ENCODE data around the gene C2CD4B. TPM values are rescaled to one million over a fixed set of nuclear protein-coding genes. Genes with fewer than 3 reads are reported as not detected.
A peak's percentile ranks its signal among the peaks of the same experiment; 100 is the strongest.

Gene C2CD4B
- total RNA-seq, 2 experiments from 2014 or later: 0.16 to 0.20 TPM

DNA sequence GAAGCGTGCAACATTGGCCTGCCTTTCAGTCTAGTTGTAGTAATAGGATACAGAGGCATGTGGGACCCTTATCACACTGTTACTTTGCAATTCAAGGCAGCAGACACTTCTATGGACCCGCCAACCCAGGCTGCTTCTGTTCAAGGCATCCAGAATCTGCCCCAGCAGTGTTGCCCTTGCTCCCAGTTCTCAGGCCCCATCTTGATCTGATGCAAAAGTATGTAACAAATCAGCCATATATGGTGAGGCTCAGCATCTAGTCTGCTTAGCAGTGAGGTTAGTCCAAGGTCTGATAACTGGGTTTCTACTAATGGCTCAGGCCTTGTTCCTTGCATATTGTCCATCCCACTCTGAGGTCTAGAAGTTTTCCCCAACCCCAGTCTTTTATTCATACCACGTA lies 17.9 kb downstream of the C2CD4B start:
- H3K36me3 Mint-ChIP-seq (ENCODE audit: low read depth): no peaks in the 10 kb centered on the region

DNA sequence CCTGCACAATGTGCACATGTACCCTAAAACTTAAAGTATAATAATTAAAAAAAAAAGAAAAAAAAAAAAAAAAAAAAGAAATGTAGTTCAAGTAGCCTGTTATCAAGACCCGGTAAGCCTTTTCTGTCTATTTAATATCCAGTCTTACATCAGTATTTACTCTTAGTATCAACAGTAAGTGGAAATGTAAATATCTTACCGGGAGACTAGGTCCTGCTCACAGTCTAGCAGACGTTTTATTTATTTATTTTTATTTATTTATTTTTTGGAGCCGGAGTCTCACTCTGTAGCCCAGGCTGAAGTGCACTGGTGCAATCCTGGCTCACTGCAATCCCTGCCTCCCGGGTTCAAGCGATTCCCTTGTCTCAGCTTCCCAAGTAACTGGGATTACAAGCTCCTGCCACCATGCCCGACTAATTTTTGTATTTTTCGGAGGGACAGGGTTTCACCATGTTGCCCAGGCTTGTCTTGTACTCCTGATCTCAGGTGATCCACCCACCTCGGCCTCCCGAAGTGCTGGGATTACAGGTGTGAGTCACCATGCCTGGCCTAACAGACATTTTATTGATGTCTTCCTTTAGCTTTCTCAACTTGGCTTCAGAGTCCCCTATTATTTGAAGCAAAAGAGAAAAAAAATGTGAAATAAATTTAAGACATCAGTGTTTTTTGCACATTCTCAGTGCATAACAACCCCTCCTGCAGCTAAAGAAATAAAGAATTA lies 19.9 kb downstream of the C2CD4B start:
- Histone ChIP-seq H3K36me3 (ENCODE audit: insufficient read depth, low read length) (no peaks in the 10 kb centered on the region), H3K9me3 (ENCODE audit: control insufficient read depth in 1 of 2, insufficient read depth in 1 of 2, low read length in 2 of 2) (no peaks in the 10 kb centered on the region), H3K4me1 (ENCODE audit: insufficient read depth, low read length) (no peaks in the 10 kb centered on the region), H3K27me3 (ENCODE audit: control insufficient read depth in 1 of 2, insufficient read depth in 2 of 2, low read length in 2 of 2) (no peaks in the 10 kb centered on the region), H3K4me3 (ENCODE audit: low read length) (no peak overlapping the region), H3K27ac (ENCODE audit: low read depth in 1 of 2, low read length in 2 of 2) (no peak overlapping the region)
- DNase-seq (no peak), ATAC-seq (ENCODE audit: poor library complexity) (no peak)
- H3K4me1 Mint-ChIP-seq (ENCODE audit: low read depth): peaks cover under 1% of the 10 kb centered on the region
- no peak overlapping the region for H3K27ac Mint-ChIP-seq
- TF ChIP-seq, protein P1, sequence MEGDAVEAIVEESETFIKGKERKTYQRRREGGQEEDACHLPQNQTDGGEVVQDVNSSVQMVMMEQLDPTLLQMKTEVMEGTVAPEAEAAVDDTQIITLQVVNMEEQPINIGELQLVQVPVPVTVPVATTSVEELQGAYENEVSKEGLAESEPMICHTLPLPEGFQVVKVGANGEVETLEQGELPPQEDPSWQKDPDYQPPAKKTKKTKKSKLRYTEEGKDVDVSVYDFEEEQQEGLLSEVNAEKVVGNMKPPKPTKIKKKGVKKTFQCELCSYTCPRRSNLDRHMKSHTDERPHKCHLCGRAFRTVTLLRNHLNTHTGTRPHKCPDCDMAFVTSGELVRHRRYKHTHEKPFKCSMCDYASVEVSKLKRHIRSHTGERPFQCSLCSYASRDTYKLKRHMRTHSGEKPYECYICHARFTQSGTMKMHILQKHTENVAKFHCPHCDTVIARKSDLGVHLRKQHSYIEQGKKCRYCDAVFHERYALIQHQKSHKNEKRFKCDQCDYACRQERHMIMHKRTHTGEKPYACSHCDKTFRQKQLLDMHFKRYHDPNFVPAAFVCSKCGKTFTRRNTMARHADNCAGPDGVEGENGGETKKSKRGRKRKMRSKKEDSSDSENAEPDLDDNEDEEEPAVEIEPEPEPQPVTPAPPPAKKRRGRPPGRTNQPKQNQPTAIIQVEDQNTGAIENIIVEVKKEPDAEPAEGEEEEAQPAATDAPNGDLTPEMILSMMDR (IDR thresholded peaks at IDR 0.05): no peak
- ChIA-PET CTCF (interaction anchor here (0.8 kb wide), 1 partner anchor 17 kb away, joined by 3 read pairs; no protein-coding TSS in a partner anchor), POLR2A (no interaction called here)
- H3K4me3 Mint-ChIP-seq: no peak overlapping the region
- no peaks in the 10 kb centered on the region for H3K36me3 Mint-ChIP-seq (ENCODE audit: low read depth)
- intact Hi-C loops (cut with DNase I, micrococcal nuclease): no loop called here
- H3K27me3 Mint-ChIP-seq: no peaks in the 10 kb centered on the region
- no peaks in the 10 kb centered on the region for H3K9me3 Mint-ChIP-seq

More for the DNA sequence above, 17.9 kb downstream of the C2CD4B start:
- intact Hi-C loops (cut with DNase I, micrococcal nuclease): no loop called here
- H3K27ac Mint-ChIP-seq: no peak overlapping the region
- no peaks in the 10 kb centered on the region for H3K27me3 Mint-ChIP-seq
- no peaks in the 10 kb centered on the region for H3K36me3 ChIP-seq (ENCODE audit: insufficient read depth, low read length)
- H3K4me3 Mint-ChIP-seq: no peak overlapping the region
- CTCF ChIA-PET: no interaction called here
- no peak overlapping the region for H3K27ac ChIP-seq (ENCODE audit: low read depth in 1 of 2, low read length in 2 of 2)
- POLR2A ChIA-PET: no interaction called here
- DNase-seq (no peak), ATAC-seq (ENCODE audit: poor library complexity) (no peak)
- H3K4me1 Mint-ChIP-seq (ENCODE audit: low read depth): peaks cover 5% of the 10 kb centered on the region
- no peaks in the 10 kb centered on the region for H3K9me3 ChIP-seq (ENCODE audit: control insufficient read depth in 1 of 2, insufficient read depth in 1 of 2, low read length in 2 of 2)
- H3K27me3 ChIP-seq (ENCODE audit: control insufficient read depth in 1 of 2, insufficient read depth in 2 of 2, low read length in 2 of 2): no peaks in the 10 kb centered on the region
- no peak overlapping the region for H3K4me3 ChIP-seq (ENCODE audit: low read length)
- H3K9me3 Mint-ChIP-seq: no peaks in the 10 kb centered on the region
- TF ChIP-seq, protein P1 (IDR thresholded peaks at IDR 0.05): no peak
- H3K4me1 ChIP-seq (ENCODE audit: insufficient read depth, low read length): no peaks in the 10 kb centered on the region

DNA sequence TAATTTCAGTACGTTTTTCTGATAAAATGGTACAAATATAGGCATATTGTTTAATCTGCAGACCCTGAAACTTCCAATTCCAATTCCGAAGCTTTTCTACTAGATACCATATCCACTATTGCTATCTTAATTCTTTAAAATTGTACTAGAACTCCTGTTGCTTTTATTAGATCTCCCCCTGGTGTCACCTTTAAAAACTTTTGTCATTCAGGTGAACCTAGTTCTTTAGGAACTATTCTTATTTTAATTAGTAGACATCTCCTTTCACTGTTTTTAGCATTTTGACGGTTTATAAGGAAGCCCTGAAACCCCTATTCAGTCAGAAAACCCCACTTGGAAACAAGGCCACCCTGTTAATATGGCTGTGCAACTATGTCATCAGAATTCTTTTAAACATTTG lies 22.3 kb downstream of the C2CD4B start:
- H3K27me3 ChIP-seq (ENCODE audit: control insufficient read depth in 1 of 2, insufficient read depth in 2 of 2, low read length in 2 of 2): no peaks in the 10 kb centered on the region
- no peaks in the 10 kb centered on the region for H3K9me3 ChIP-seq (ENCODE audit: control insufficient read depth in 1 of 2, insufficient read depth in 1 of 2, low read length in 2 of 2)
- H3K9me3 Mint-ChIP-seq: no peaks in the 10 kb centered on the region
- H3K27ac Mint-ChIP-seq: no peak overlapping the region
- H3K36me3 Mint-ChIP-seq (ENCODE audit: low read depth): no peaks in the 10 kb centered on the region
- ChIA-PET CTCF (interaction anchor here (0.9 kb wide), 1 partner anchor 72 kb away, joined by 4 read pairs; no protein-coding TSS in a partner anchor), POLR2A (no interaction called here)
- no peak overlapping the region for H3K4me3 Mint-ChIP-seq
- intact Hi-C loops (cut with DNase I, micrococcal nuclease): no loop called here
- ATAC-seq (ENCODE audit: poor library complexity) (no peak), DNase-seq (peak in 1 of 14 experiments; percentile 21)
- TF ChIP-seq, protein P1 (IDR thresholded peaks at IDR 0.05): peak; percentile 11
- H3K4me1 Mint-ChIP-seq (ENCODE audit: low read depth): no peaks in the 10 kb centered on the region
- H3K4me3 ChIP-seq (ENCODE audit: low read length): no peak overlapping the region
- H3K27me3 Mint-ChIP-seq: no peaks in the 10 kb centered on the region
- H3K27ac ChIP-seq (ENCODE audit: low read depth in 1 of 2, low read length in 2 of 2): no peak overlapping the region
- H3K36me3 ChIP-seq (ENCODE audit: insufficient read depth, low read length): no peaks in the 10 kb centered on the region
- H3K4me1 ChIP-seq (ENCODE audit: insufficient read depth, low read length): no peaks in the 10 kb centered on the region
